ENCODE results near the gene CACNA1H.
"Not testable (repeated sequence)": the region's sequence is repeated elsewhere in the genome, so short reads cannot be mapped to it uniquely, and the experiment has no call there.

CACNA1H gene

GRCh38 chr16:1265090-1265630, 112.3 kb downstream of the CACNA1H start:
- Histone ChIP-seq H3K27me3 (ENCODE audit: low read depth, low read length) (peaks cover under 1% of the 10 kb centered on the region), H3K27ac (ENCODE audit: low read length) (no peak overlapping the region)

GRCh38 chr16:1265826-1266225, 112.9 kb downstream of the CACNA1H start:
- Histone ChIP-seq H3K4me3 (ENCODE audit: low read depth in 1 of 2, low read length in 2 of 2) (no peak overlapping the region), H3K27ac (ENCODE audit: low read length) (no peak overlapping the region), H3K36me3 (ENCODE audit: control insufficient read depth in 1 of 2, insufficient read depth in 2 of 2, low read length in 2 of 2) (no peaks in the 10 kb centered on the region), H3K27me3 (ENCODE audit: low read depth, low read length) (no peaks in the 10 kb centered on the region), H3K9me3 (ENCODE audit: control insufficient read depth in 1 of 2, low read length in 2 of 2) (peaks cover 0 to 3% of the 10 kb centered on the region in 2 donors), H3K4me1 (ENCODE audit: control insufficient read depth in 1 of 2, insufficient read depth in 2 of 2, low read length in 2 of 2) (no peaks in the 10 kb centered on the region)

More at GRCh38 chr16:1265090-1265630, 112.3 kb downstream of the CACNA1H start:
- Histone ChIP-seq H3K4me1 (ENCODE audit: control insufficient read depth in 1 of 2, insufficient read depth in 2 of 2, low read length in 2 of 2) (no peaks in the 10 kb centered on the region), H3K4me3 (ENCODE audit: low read depth in 1 of 2, low read length in 2 of 2) (no peak overlapping the region), H3K36me3 (ENCODE audit: control insufficient read depth in 1 of 2, insufficient read depth in 2 of 2, low read length in 2 of 2) (no peaks in the 10 kb centered on the region), H3K9me3 (ENCODE audit: control insufficient read depth in 1 of 2, low read length in 2 of 2) (peaks cover 0 to 3% of the 10 kb centered on the region in 2 donors)

- H3K36me3 ChIP-seq (ENCODE audit: control insufficient read depth in 1 of 2, insufficient read depth in 2 of 2, low read length in 2 of 2); H3K4me1 ChIP-seq (ENCODE audit: control insufficient read depth in 1 of 2, insufficient read depth in 2 of 2, low read length in 2 of 2); H3K27ac ChIP-seq (ENCODE audit: low read length); H3K9me3 ChIP-seq (ENCODE audit: control insufficient read depth in 1 of 2, low read length in 2 of 2); H3K27me3 ChIP-seq (ENCODE audit: low read depth, low read length); H3K4me3 ChIP-seq (ENCODE audit: low read depth in 1 of 2, low read length in 2 of 2): not testable (repeated sequence)
Observed at GRCh38 chr16:1269418-1269817, 116.5 kb downstream of the CACNA1H start.

GRCh38 chr16:1271380-1271723, 118.4 kb downstream of the CACNA1H start:
- Histone ChIP-seq H3K4me1 (ENCODE audit: control insufficient read depth in 1 of 2, insufficient read depth in 2 of 2, low read length in 2 of 2) (peaks cover 0 to 10% of the 10 kb centered on the region in 2 donors), H3K27me3 (ENCODE audit: low read depth, low read length) (no peaks in the 10 kb centered on the region), H3K36me3 (ENCODE audit: control insufficient read depth in 1 of 2, insufficient read depth in 2 of 2, low read length in 2 of 2) (no peaks in the 10 kb centered on the region), H3K9me3 (ENCODE audit: control insufficient read depth in 1 of 2, low read length in 2 of 2) (peaks cover 0 to 3% of the 10 kb centered on the region in 2 donors), H3K4me3 (ENCODE audit: low read depth in 1 of 2, low read length in 2 of 2) (no peak overlapping the region), H3K27ac (ENCODE audit: low read length) (no peak overlapping the region)

Measured in muscle layer of duodenum (tissue), 2 donors.